Activated CD4-positive, alpha-beta T cell treated with anti-CD3 and anti-CD28 coated beads for 36 hours (primary cell): ENCODE data around the gene APOBEC3H. TPM values are rescaled to one million over a fixed set of nuclear protein-coding genes. Genes with fewer than 3 reads are reported as not detected.

ENCODE experiments used
- ATAC-seq: fragments of 200-7000 bp; cut with Tn5 transposase; one replicate; pipeline ENCODE4 v1.10.0; 2021; ENCODE audit warnings: mild to moderate bottlenecking, moderate library complexity
- CTCF ChIA-PET: fragments of 350-600 bp; sonication (Branson Sonifier 250); formaldehyde crosslinking; loops from one replicate; lab custom pipeline; 2021; ENCODE audit warnings: antibody characterized with exemption; lab: Charles Lee
- POLR2A ChIA-PET: fragments of 350-600 bp; sonication (Branson Sonifier 250); formaldehyde crosslinking; loops from one replicate; lab custom pipeline; 2021; ENCODE audit warnings: antibody characterized with exemption, inconsistent platforms; lab: Charles Lee
- DNase-seq: peaks from one replicate; pipeline ENCODE4 v3.0.0-alpha.2; 2020
- H3K27ac Mint-ChIP-seq: one replicate; pipeline ENCODE4 v1.8.0; 2021; ENCODE audit warnings: mixed read lengths
- H3K27me3 Mint-ChIP-seq: one replicate; pipeline ENCODE4 v1.8.0; 2021; ENCODE audit warnings: mixed read lengths
- H3K36me3 Mint-ChIP-seq: one replicate; pipeline ENCODE4 v1.8.0; 2021; ENCODE audit warnings: low read depth, mixed read lengths
- H3K4me1 Mint-ChIP-seq: one replicate; pipeline ENCODE4 v1.8.0; 2021; ENCODE audit warnings: mixed read lengths
- H3K4me3 Mint-ChIP-seq: one replicate; pipeline ENCODE4 v1.8.0; 2021; ENCODE audit warnings: mild to moderate bottlenecking, moderate library complexity, mixed read lengths
- H3K9me3 Mint-ChIP-seq: one replicate; pipeline ENCODE4 v1.8.0; 2021; ENCODE audit warnings: low read depth, mixed read lengths
- intact Hi-C, 2 experiments: fragments of 100-400 bp; cut with DNase I in 1 of 2; cut with micrococcal nuclease in 1 of 2; formaldehyde crosslinking; loops; one replicate each; pipeline versions ENCODE4 v1.14.2 to v1.15.1; 2022 to 2024; cut with DNase I, micrococcal nuclease
- total RNA-seq, 2 experiments: library from RNA; stranded (reverse); gene quantifications; one replicate each; pipeline ENCODE4 v1.2.3, GENCODE V29; 2021

APOBEC3H gene
- total RNA-seq, 2 experiments from 2014 or later = 5.2 to 7.3 TPM

DNA sequence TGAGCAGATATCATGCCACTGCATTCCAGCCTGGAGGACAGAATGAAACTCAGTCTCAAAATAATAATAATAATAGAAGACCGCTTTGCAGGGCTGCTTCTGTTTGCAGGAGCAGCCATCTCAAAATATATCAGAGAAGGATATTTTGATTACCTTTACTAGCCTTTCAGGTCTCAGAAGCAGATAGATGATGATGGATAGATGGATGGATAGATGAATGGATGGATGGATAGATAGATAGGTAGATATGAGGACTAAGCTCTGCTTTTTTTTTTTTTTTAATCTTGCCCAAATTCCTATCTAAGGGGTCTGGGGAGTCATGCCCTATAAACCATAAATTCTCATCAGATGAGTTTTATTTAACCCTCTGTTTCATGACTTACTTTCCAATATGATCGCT lies 18.5 kb downstream of the APOBEC3H start:
- intact Hi-C loops = loop anchor here (5.0 kb wide), 2 partner anchors 243 to 358 kb away; partner anchors contain the start of genes CBX6 (in 1 of the 2) and SUN2 (in 1 of the 2)
- no peak overlapping the region for H3K4me3 Mint-ChIP-seq
- peaks cover 49% of the 10 kb centered on the region for H3K4me1 Mint-ChIP-seq
- peak overlapping the region; percentile 28 for H3K27ac Mint-ChIP-seq
- no peaks in the 10 kb centered on the region for H3K27me3 Mint-ChIP-seq
- H3K36me3 Mint-ChIP-seq = no peaks in the 10 kb centered on the region
- POLR2A ChIA-PET = interaction anchor here (0.7 kb wide), 2 partner anchors 19 to 133 kb away, joined by 3 read pairs; no protein-coding TSS in a partner anchor
- CTCF ChIA-PET = interaction anchor here (0.7 to 1.3 kb wide), 2 partner anchors 162 to 247 kb away, joined by 3 read pairs; no protein-coding TSS in a partner anchor
- ATAC-seq (no peak), DNase-seq (no peak)
- H3K9me3 Mint-ChIP-seq = no peaks in the 10 kb centered on the region

DNA sequence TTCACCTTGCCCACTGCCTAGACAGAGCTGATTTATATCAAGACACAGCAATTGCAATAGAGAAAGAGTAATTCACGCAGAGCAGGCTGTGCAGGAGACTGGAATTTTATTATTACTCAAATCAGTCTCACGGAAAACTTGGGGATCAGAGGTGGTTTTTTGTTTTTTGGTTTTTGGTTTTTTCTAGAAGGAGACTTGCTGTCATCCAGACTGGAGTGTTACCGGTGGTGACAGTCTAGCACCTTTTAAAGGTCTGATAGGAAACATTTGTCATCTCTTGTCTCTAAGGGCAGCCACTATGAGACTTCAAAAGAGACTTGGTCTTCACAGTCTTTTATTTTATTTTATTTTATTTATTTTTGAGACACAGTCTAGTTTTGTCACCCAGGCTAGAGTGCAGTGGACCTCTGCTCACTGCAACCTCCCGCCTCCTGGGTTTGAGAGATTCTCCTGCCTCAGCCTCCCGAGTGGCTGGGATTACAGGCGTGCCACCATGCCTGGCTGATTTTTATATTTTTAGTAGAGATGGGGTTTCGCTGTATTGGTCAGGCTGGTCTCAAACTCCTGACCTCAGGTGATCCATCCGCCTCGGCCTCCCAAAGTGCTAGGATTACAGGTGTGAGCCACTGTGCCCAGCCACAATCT lies 19.1 kb downstream of the APOBEC3H start:
- Mint-ChIP-seq H3K36me3 (no peaks in the 10 kb centered on the region), H3K4me3 (no peak overlapping the region), H3K9me3 (no peaks in the 10 kb centered on the region), H3K27ac (peak overlapping the region; percentile 69), H3K4me1 (peaks cover 49% of the 10 kb centered on the region), H3K27me3 (no peaks in the 10 kb centered on the region)
- ChIA-PET POLR2A (interaction anchor here (0.7 kb wide), 2 partner anchors 18 to 133 kb away, joined by 3 read pairs; no protein-coding TSS in a partner anchor), CTCF (interaction anchor here (0.7 to 1.3 kb wide), 2 partner anchors 162 to 247 kb away, joined by 3 read pairs; no protein-coding TSS in a partner anchor)
- intact Hi-C loops = loop anchor here (2.0 to 5.0 kb wide), 5 partner anchors 25 to 359 kb away; partner anchors contain the start of genes CBX6 (in 2 of the 2), APOBEC3C (in 1 of the 2) and SUN2 (in 1 of the 2)
- DNase-seq (no peak), ATAC-seq (peak; percentile 42)

DNA sequence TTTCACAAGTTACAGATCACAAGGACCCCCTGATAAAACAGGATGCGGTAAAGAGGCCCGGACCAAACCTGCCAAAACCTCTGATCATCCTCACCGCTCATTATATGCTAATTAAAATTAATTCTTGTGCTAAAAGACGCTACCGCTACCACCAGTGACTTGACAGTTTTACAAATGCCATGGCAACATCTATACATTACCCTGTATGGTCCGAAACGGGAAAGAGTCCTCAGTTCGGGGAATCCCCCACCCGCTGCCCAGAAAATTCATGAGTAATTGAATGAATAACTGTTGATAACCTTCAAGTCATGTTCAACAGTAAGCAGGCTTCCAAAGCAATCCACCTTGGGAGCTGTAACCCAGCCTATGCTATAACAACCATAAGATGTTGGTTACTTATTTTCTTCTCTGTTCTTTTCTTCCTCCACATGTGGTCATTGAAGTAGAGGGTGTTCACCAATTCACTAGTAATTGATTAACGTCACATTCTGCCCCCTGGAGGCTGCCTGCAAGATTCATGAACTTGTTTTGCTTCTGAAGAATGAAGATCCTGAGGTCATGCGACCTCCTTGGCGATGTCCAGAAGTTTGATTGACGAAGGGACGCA lies 20.6 kb downstream of the APOBEC3H start:
- DNase-seq (peak; percentile 84), ATAC-seq (peak; percentile 60)
- POLR2A ChIA-PET = no interaction called here
- H3K27me3 Mint-ChIP-seq = no peaks in the 10 kb centered on the region
- no peaks in the 10 kb centered on the region for H3K9me3 Mint-ChIP-seq
- H3K4me1 Mint-ChIP-seq = peaks cover 54% of the 10 kb centered on the region
- intact Hi-C loops = loop anchor here (1.0 to 5.0 kb wide), 10 partner anchors 27 to 360 kb away; partner anchors contain the start of genes APOBEC3C (in 2 of the 2), CBX6 (in 2 of the 2) and SUN2 (in 1 of the 2)
- no peaks in the 10 kb centered on the region for H3K36me3 Mint-ChIP-seq
- CTCF ChIA-PET = interaction anchor here (1.0 kb wide), 1 partner anchor 23 kb away, joined by 3 read pairs; no protein-coding TSS in a partner anchor
- H3K4me3 Mint-ChIP-seq = peak overlapping the region; percentile 10
- H3K27ac Mint-ChIP-seq = peak overlapping the region; percentile 86

DNA sequence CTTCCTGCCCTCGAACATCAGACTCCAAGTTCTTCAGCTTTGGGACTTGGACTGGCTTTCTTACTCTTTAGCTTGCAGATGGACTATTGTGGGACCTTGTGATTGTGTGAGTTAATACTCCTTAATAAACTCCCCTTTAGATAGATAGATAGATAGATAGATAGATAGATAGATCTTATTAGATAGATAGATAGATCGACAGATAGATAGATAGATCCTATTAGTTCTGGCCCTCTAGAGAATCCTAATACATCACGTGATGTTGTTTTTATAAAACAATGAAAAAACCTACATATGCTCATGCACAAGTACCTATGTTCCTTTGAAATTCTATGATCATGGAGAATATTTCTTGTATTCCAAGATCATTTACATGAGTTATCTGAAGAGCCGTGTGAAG lies 23.9 kb downstream of the APOBEC3H start:
- Mint-ChIP-seq H3K9me3 (no peaks in the 10 kb centered on the region), H3K4me3 (no peak overlapping the region), H3K36me3 (no peaks in the 10 kb centered on the region), H3K4me1 (peaks cover 30% of the 10 kb centered on the region), H3K27me3 (no peaks in the 10 kb centered on the region), H3K27ac (no peak overlapping the region)
- ChIA-PET CTCF (no interaction called here), POLR2A (no interaction called here)
- ATAC-seq (no peak), DNase-seq (no peak)
- intact Hi-C loops = no loop called here

DNA sequence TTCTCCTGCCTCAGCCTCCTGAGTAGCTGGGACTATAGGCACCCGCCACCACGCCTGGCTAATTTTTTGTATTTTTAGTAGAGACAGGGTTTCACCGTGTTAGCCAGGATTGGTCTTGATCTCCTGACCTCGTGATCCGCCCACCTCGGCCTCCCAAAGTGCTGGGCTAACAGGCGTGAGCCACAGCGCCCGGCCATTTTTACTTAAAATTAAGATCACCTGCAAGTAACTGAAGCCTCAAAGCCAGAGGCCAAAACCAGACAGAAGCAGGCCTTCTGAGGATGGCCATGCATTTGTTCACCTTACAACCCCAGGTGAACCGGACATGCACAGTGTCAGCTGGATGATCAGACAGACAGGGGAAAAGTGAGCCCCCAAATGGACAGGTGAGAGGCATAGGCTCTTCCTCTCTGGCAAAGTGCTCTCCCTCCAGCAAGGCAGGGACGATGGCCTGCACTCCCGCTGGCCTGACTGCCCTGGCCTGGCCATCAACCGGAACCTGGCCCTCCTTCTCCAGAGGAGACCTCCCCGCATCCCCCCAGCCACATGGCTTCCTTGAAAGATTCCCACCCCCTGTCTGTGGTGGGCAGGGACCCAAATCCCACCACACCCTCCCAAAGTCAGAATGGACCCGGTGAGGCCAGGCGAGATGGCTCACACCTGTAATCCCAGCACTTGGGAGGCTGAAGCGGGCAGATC lies 25.9 kb downstream of the APOBEC3H start:
- H3K27ac Mint-ChIP-seq = no peak overlapping the region
- DNase-seq = no peak
- no peak overlapping the region for H3K4me3 Mint-ChIP-seq
- H3K9me3 Mint-ChIP-seq = no peaks in the 10 kb centered on the region
- ChIA-PET POLR2A (no interaction called here), CTCF (no interaction called here)
- no peak for ATAC-seq
- no peaks in the 10 kb centered on the region for H3K36me3 Mint-ChIP-seq
- peaks cover 14% of the 10 kb centered on the region for H3K4me1 Mint-ChIP-seq
- no peaks in the 10 kb centered on the region for H3K27me3 Mint-ChIP-seq
- intact Hi-C loops = loop anchor here (1.0 kb wide), 1 partner anchor 116 kb away; no protein-coding TSS in a partner anchor

DNA sequence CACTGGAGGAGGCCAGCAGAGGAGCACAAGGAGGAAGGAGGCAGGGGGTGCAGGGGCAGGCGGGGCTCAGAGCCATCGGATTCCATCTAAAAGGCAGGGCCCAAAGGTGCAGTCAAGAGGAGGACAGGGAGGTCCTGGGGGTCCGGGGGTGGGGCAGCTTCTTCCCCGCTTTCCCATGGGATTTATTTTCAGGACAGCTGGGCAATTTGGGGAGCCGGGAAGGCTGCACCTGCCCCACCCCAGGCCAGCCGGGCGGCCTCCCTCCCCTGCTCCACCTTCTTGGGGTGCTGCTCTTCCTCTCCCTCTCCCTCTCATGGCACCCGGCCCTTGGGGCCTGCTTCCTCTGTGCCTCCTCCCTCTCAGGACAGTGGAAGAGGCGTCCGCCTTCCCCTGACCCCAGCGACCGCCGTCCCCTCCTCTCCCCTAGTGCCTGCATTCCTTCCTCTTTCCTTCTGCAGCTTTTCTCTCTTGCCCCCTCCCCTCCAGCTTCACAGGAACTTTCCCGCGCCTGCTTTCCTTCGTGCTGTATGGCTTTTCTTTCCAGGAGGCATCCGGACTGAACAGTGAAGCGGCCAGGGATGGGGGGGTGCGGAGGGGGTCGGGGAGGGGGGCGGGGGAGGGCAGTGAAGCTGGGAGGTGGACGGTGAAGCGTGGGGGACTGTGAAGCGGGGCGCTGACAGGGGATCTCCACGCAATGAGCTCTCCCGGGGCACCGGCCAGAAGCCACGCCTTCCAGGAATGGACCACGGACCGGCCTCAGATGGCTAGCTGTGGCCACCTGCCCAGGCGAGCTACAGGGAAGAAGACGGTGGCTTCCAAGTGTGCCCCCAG lies 26.9 kb downstream of the APOBEC3H start:
- H3K9me3 Mint-ChIP-seq = no peaks in the 10 kb centered on the region
- ATAC-seq (no peak), DNase-seq (no peak)
- intact Hi-C loops = no loop called here
- ChIA-PET CTCF (no interaction called here), POLR2A (interaction anchor here (0.6 kb wide), 1 partner anchor 255 kb away, joined by 3 read pairs; no protein-coding TSS in a partner anchor)
- H3K36me3 Mint-ChIP-seq = no peaks in the 10 kb centered on the region
- no peak overlapping the region for H3K4me3 Mint-ChIP-seq
- peaks cover 6% of the 10 kb centered on the region for H3K4me1 Mint-ChIP-seq
- no peak overlapping the region for H3K27ac Mint-ChIP-seq
- no peaks in the 10 kb centered on the region for H3K27me3 Mint-ChIP-seq

DNA sequence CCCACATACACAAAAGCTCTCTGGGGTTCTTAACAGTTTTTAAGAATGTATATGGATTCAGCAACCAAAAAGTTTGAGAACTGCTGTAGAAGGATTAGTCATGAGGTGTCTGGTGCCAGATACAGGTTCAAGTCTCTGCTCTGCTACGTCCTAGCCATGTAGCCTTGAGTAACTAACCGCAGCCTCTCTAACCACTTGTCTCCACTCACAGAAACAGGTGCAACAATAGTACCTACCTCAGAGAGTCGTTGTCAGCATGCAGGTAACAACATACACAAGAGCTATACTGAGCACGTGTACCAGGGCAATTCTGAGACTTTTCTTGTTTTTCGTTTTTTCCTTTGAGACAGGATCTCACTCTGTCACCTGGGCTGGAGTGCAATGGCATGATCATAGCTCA lies 28.6 kb downstream of the APOBEC3H start:
- ChIA-PET POLR2A (no interaction called here), CTCF (interaction anchor here (1.0 to 1.5 kb wide), 3 partner anchors 10 to 256 kb away, joined by 3 to 6 read pairs (median 4); no protein-coding TSS in a partner anchor)

DNA sequence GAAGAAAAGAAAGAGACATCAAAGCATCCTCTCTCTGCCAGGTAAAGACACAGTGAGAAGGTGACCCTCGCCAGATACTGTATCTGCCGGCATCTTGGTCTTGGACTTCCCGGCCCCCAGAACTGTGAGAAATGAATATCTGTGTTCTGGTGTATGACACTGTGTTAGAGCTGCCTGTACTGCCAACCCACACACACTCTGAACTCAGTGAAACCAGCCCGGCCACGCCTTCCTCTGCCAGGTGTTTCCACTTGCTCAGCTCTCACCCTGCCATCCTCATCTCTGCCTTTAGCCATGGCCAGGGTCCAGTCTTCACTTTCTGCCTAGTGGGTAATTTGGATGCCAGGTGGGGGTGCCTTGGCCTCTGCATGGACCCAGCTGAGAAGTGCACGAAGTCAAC lies 31.5 kb downstream of the APOBEC3H start:
- POLR2A ChIA-PET = no interaction called here
- no peak overlapping the region for H3K4me3 Mint-ChIP-seq
- CTCF ChIA-PET = no interaction called here
- H3K36me3 Mint-ChIP-seq = no peaks in the 10 kb centered on the region
- ATAC-seq = peak; percentile 33
- H3K27me3 Mint-ChIP-seq = no peaks in the 10 kb centered on the region
- no peaks in the 10 kb centered on the region for H3K4me1 Mint-ChIP-seq
- intact Hi-C loops = no loop called here
- H3K27ac Mint-ChIP-seq = no peak overlapping the region
- DNase-seq = no peak
- H3K9me3 Mint-ChIP-seq = no peaks in the 10 kb centered on the region

More for the DNA sequence above, 28.6 kb downstream of the APOBEC3H start:
- Mint-ChIP-seq H3K9me3 (no peaks in the 10 kb centered on the region), H3K27ac (no peak overlapping the region), H3K36me3 (no peaks in the 10 kb centered on the region), H3K4me3 (no peak overlapping the region), H3K27me3 (no peaks in the 10 kb centered on the region), H3K4me1 (peaks cover 5% of the 10 kb centered on the region)
- intact Hi-C loops = no loop called here
- DNase-seq = no peak
- no peak for ATAC-seq

DNA sequence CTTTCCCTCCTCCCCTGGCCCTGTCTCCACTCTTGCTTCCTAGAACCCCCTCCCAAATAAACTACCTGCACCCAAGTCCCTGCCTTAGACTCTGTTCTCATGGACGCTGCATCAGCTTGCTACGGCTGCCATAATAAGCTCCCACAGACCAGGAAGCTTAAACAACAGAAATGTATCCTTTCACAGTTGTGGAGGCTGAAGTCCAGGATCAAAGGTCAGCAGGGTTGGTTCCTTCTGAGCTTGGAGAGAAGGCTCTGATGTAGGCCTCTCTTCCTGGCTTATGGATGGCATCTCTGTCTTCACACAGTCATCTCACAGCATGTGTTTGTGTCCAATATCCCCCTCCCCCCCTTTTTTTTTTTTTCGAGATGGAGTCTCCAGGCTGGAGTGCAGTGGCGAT lies 32.0 kb downstream of the APOBEC3H start:
- ChIA-PET POLR2A (no interaction called here), CTCF (no interaction called here)
- ATAC-seq = no peak
- no peak for DNase-seq
- Mint-ChIP-seq H3K27ac (no peak overlapping the region), H3K4me3 (no peak overlapping the region), H3K9me3 (no peaks in the 10 kb centered on the region), H3K27me3 (no peaks in the 10 kb centered on the region), H3K36me3 (peaks cover 2% of the 10 kb centered on the region), H3K4me1 (no peaks in the 10 kb centered on the region)
- intact Hi-C loops = no loop called here

DNA sequence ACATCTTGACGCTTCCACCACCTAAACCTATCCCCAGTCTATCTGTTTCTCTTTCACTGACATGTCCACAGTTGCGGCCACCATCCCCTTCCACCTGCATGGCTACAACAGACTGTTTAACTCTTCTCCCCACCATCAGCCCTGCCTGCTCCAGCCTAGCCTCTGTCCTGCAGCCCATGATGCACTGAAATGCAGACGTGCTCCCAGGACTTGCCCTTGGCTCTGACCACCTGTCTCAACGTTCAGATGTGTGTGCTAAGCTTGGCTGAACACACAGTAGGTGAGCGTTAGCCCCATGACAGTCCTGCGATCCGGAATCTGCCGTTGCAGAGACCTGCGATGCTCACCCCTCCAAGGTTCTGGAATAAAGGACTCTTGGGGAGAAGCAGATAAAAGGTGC lies 32.7 kb downstream of the APOBEC3H start:
- ATAC-seq (no peak), DNase-seq (no peak)
- ChIA-PET POLR2A (no interaction called here), CTCF (no interaction called here)
- Mint-ChIP-seq H3K36me3 (peaks cover 2% of the 10 kb centered on the region), H3K27ac (no peak overlapping the region), H3K27me3 (no peaks in the 10 kb centered on the region), H3K4me3 (no peak overlapping the region), H3K9me3 (no peaks in the 10 kb centered on the region), H3K4me1 (no peaks in the 10 kb centered on the region)
- intact Hi-C loops = no loop called here
